ENCODE results near the gene RDH13.
"Not testable (repeated sequence)": the region's sequence is repeated elsewhere in the genome, so short reads cannot be mapped to it uniquely, and the experiment has no call there.

Gene RDH13

GRCh38 chr19:55032170-55032800, 30.7 kb downstream of the RDH13 start:
- no peaks in the 10 kb centered on the region for H3K36me3 ChIP-seq (ENCODE audit: control insufficient read depth, insufficient read depth, low read length)
- DNase-seq (ENCODE audit: low read depth, low spot score): no peak
- no CpG with 5 or more reads among the region's 22 CpGs for WGBS (ENCODE audit: insufficient coverage, insufficient read length)
- H3K9me3 ChIP-seq (ENCODE audit: control insufficient read depth, insufficient read depth, low read length): peaks cover 9% of the 10 kb centered on the region
- H3K27me3 ChIP-seq (ENCODE audit: control insufficient read depth, insufficient read depth, low read length): no peaks in the 10 kb centered on the region
- H3K4me1 ChIP-seq (ENCODE audit: control insufficient read depth, insufficient read depth, low read length): no peaks in the 10 kb centered on the region
- no peak overlapping the region for H3K4me3 ChIP-seq (ENCODE audit: low read length)
- H3K27ac ChIP-seq (ENCODE audit: low read length): no peak overlapping the region

GRCh38 chr19:55031178-55031577, 31.8 kb downstream of the RDH13 start:
- no peaks in the 10 kb centered on the region for H3K27me3 ChIP-seq (ENCODE audit: control insufficient read depth, insufficient read depth, low read length)
- peaks cover 9% of the 10 kb centered on the region for H3K9me3 ChIP-seq (ENCODE audit: control insufficient read depth, insufficient read depth, low read length)
- no peak overlapping the region for H3K27ac ChIP-seq (ENCODE audit: low read length)
- DNase-seq (ENCODE audit: low read depth, low spot score): no peak
- no peak overlapping the region for H3K4me3 ChIP-seq (ENCODE audit: low read length)
- H3K4me1 ChIP-seq (ENCODE audit: control insufficient read depth, insufficient read depth, low read length): no peaks in the 10 kb centered on the region
- WGBS (ENCODE audit: insufficient coverage, insufficient read length): no CpG with 5 or more reads among the region's 7 CpGs
- no peaks in the 10 kb centered on the region for H3K36me3 ChIP-seq (ENCODE audit: control insufficient read depth, insufficient read depth, low read length)

GRCh38 chr19:55028757-55029156, 34.2 kb downstream of the RDH13 start:
- H3K36me3 ChIP-seq (ENCODE audit: control insufficient read depth, insufficient read depth, low read length): no peaks in the 10 kb centered on the region
- DNase-seq (ENCODE audit: low read depth, low spot score): no peak
- H3K4me1 ChIP-seq (ENCODE audit: control insufficient read depth, insufficient read depth, low read length): no peaks in the 10 kb centered on the region
- H3K27ac ChIP-seq (ENCODE audit: low read length): no peak overlapping the region
- no peaks in the 10 kb centered on the region for H3K27me3 ChIP-seq (ENCODE audit: control insufficient read depth, insufficient read depth, low read length)
- no CpG with 5 or more reads among the region's 7 CpGs for WGBS (ENCODE audit: insufficient coverage, insufficient read length)
- no peak overlapping the region for H3K4me3 ChIP-seq (ENCODE audit: low read length)
- peaks cover 6% of the 10 kb centered on the region for H3K9me3 ChIP-seq (ENCODE audit: control insufficient read depth, insufficient read depth, low read length)

DNA sequence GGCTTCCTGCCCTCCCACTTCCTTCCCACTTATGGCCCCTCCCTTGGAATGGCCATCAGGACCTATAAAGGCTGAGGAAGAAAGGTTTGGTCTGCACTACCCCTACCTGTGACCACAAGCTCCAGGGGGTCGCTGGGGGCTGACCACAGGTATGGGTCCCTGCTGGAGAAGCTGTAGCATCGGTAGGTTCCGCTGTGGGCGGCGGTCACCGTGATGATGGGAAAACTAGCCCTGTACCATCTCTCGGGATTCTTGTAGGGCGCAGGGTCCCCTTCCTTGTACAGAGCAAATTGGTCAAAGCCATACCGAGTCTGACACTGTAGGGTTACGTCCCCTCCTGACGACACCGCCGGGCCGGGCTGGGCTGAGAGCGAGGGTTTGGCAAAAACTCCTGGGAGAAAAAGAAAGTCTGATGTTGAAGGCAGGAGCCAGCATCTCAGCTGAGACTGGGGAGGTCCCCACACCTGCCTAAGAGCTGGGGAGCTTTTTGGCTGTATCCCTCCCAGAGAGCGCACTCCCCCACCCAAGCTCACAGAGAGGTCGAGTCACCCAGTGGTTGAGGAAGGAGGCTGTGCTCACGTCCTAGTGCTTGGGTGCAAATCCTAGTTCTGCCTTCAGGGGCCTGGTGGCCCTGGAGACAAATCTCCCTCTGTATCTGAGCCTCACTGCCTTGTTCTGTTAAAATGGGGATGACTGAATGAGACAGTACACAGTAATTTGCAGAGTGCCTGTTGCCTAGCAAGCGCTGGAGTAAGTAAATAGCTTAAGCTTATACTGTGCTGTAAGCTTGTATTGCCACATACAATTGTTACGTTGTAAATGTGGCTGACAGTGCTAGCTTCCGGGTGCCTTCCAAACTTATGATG, 35.2 kb downstream of the RDH13 start:
- no peak for DNase-seq (ENCODE audit: low read depth, low spot score)
- Histone ChIP-seq H3K36me3 (ENCODE audit: control insufficient read depth, insufficient read depth, low read length) (no peaks in the 10 kb centered on the region), H3K4me3 (ENCODE audit: low read length) (no peak overlapping the region), H3K4me1 (ENCODE audit: control insufficient read depth, insufficient read depth, low read length) (no peaks in the 10 kb centered on the region), H3K9me3 (ENCODE audit: control insufficient read depth, insufficient read depth, low read length) (peaks cover 6% of the 10 kb centered on the region), H3K27ac (ENCODE audit: low read length) (no peak overlapping the region), H3K27me3 (ENCODE audit: control insufficient read depth, insufficient read depth, low read length) (no peaks in the 10 kb centered on the region)
- no CpG with 5 or more reads among the region's 21 CpGs for WGBS (ENCODE audit: insufficient coverage, insufficient read length)

DNA sequence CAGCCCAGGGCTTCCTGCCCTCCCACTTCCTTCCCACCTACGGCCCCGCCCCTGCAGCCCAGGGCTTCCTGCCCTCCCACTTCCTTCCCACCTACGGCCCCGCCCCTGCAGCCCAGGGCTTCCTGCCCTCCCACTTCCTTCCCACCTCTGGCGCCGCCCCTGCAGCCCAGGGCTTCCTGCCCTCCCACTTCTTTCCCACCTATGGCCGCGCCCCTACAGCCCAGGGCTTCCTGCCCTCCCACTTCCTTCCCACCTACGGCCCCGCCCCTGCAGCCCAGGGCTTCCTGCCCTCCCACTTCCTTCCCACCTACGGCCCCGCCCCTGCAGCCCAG, 35.8 kb downstream of the RDH13 start:
- H3K4me3 ChIP-seq (ENCODE audit: low read length); H3K27me3 ChIP-seq (ENCODE audit: control insufficient read depth, insufficient read depth, low read length); H3K36me3 ChIP-seq (ENCODE audit: control insufficient read depth, insufficient read depth, low read length); DNase-seq (ENCODE audit: low read depth, low spot score); H3K4me1 ChIP-seq (ENCODE audit: control insufficient read depth, insufficient read depth, low read length); H3K27ac ChIP-seq (ENCODE audit: low read length); H3K9me3 ChIP-seq (ENCODE audit: control insufficient read depth, insufficient read depth, low read length): not testable (repeated sequence)
- no CpG with 5 or more reads among the region's 12 CpGs for WGBS (ENCODE audit: insufficient coverage, insufficient read length)

DNA sequence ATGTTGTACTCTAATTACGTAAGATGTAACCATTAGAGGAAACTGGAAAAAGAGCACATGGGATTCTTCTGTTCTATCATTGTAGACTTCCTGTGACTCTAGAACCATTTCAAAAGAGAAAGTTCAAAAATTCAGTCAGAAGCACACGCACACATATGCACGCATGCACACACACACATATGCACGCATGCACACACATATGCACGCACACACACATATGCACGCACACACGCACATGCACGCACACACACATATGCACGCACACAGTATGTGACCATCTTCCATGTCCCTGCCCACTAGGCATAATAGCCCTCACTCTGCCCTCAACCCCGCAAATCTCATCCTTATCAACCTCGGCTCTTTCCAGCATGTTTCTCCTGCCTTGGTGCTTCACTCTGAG, 38.8 kb downstream of the RDH13 start:
- no CpG with 5 or more reads among the region's 11 CpGs for WGBS (ENCODE audit: insufficient coverage, insufficient read length)
- Histone ChIP-seq H3K27ac (ENCODE audit: low read length) (no peak overlapping the region), H3K36me3 (ENCODE audit: control insufficient read depth, insufficient read depth, low read length) (no peaks in the 10 kb centered on the region), H3K4me3 (ENCODE audit: low read length) (no peak overlapping the region), H3K27me3 (ENCODE audit: control insufficient read depth, insufficient read depth, low read length) (no peaks in the 10 kb centered on the region), H3K4me1 (ENCODE audit: control insufficient read depth, insufficient read depth, low read length) (no peaks in the 10 kb centered on the region), H3K9me3 (ENCODE audit: control insufficient read depth, insufficient read depth, low read length) (peaks cover 5% of the 10 kb centered on the region)
- DNase-seq (ENCODE audit: low read depth, low spot score): no peak

DNA sequence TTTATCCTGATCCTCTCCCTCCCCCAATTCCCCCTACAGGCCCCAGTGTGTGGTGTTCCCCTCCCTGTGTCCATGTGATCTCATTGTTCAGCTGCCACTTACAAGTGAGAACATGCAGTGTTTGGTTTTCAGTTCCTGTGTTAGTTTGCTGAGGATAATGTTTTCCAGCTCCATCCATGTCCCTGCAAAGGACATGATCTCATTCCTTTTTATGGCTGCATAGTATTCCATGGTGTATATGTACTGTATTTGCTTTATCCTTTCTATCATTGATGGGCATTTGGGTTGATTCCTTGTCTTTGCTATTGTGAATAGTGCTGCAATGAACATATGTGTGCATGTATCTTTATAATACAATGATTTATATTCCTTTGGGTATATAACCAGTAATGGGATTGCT, 42.6 kb downstream of the RDH13 start:
- DNase-seq (ENCODE audit: low read depth, low spot score); H3K36me3 ChIP-seq (ENCODE audit: control insufficient read depth, insufficient read depth, low read length); H3K27me3 ChIP-seq (ENCODE audit: control insufficient read depth, insufficient read depth, low read length); H3K27ac ChIP-seq (ENCODE audit: low read length); H3K4me1 ChIP-seq (ENCODE audit: control insufficient read depth, insufficient read depth, low read length); H3K9me3 ChIP-seq (ENCODE audit: control insufficient read depth, insufficient read depth, low read length); H3K4me3 ChIP-seq (ENCODE audit: low read length): not testable (repeated sequence)

- no peak overlapping the region for H3K4me3 ChIP-seq (ENCODE audit: low read length)
- no peak overlapping the region for H3K27ac ChIP-seq (ENCODE audit: low read length)
- no peak for DNase-seq (ENCODE audit: low read depth, low spot score)
- H3K4me1 ChIP-seq (ENCODE audit: control insufficient read depth, insufficient read depth, low read length): no peaks in the 10 kb centered on the region
- H3K36me3 ChIP-seq (ENCODE audit: control insufficient read depth, insufficient read depth, low read length): no peaks in the 10 kb centered on the region
- no CpG with 5 or more reads among the region's 9 CpGs for WGBS (ENCODE audit: insufficient coverage, insufficient read length)
- peaks cover 8% of the 10 kb centered on the region; the same call in 1 of the 2 replicates for H3K9me3 ChIP-seq (ENCODE audit: control insufficient read depth, insufficient read depth, low read length)
- no peaks in the 10 kb centered on the region for H3K27me3 ChIP-seq (ENCODE audit: control insufficient read depth, insufficient read depth, low read length)
Observed at GRCh38 chr19:55018633-55019032, 44.3 kb downstream of the RDH13 start.

GRCh38 chr19:55018216-55018615, 44.7 kb downstream of the RDH13 start:
- no CpG with 5 or more reads among the region's 15 CpGs for WGBS (ENCODE audit: insufficient coverage, insufficient read length)
- Histone ChIP-seq H3K4me3 (ENCODE audit: low read length) (no peak overlapping the region), H3K4me1 (ENCODE audit: control insufficient read depth, insufficient read depth, low read length) (no peaks in the 10 kb centered on the region), H3K27me3 (ENCODE audit: control insufficient read depth, insufficient read depth, low read length) (no peaks in the 10 kb centered on the region), H3K36me3 (ENCODE audit: control insufficient read depth, insufficient read depth, low read length) (no peaks in the 10 kb centered on the region), H3K9me3 (ENCODE audit: control insufficient read depth, insufficient read depth, low read length) (peaks cover 8% of the 10 kb centered on the region; the same call in 1 of the 2 replicates), H3K27ac (ENCODE audit: low read length) (no peak overlapping the region)
- no peak for DNase-seq (ENCODE audit: low read depth, low spot score)

DNA sequence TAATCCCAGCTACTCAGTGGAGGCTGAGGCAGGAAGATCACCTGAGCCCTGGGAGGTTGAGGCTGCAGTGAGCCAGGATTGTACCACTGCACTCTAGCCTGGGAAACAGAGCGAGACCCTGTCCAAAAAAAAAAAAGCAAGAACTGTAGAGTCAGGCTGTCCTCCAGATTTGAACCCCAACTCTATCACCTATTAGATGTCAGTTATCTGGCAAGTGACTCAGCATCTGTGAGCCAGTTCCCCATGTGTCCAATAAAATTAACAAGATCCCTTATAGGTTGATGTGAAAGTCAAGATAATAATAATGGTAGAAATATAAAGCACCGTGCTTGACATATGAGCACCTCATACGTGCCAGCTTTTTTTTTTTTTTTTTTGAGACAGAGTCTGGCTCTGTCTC, 46.9 kb downstream of the RDH13 start:
- no peaks in the 10 kb centered on the region for H3K36me3 ChIP-seq (ENCODE audit: control insufficient read depth, insufficient read depth, low read length)
- H3K4me3 ChIP-seq (ENCODE audit: low read length): no peak overlapping the region
- no peak overlapping the region for H3K27ac ChIP-seq (ENCODE audit: low read length)
- H3K9me3 ChIP-seq (ENCODE audit: control insufficient read depth, insufficient read depth, low read length): peaks cover 8% of the 10 kb centered on the region
- no peaks in the 10 kb centered on the region for H3K27me3 ChIP-seq (ENCODE audit: control insufficient read depth, insufficient read depth, low read length)
- WGBS (ENCODE audit: insufficient coverage, insufficient read length): no CpG with 5 or more reads among the region's 3 CpGs
- no peak for DNase-seq (ENCODE audit: low read depth, low spot score)
- no peaks in the 10 kb centered on the region for H3K4me1 ChIP-seq (ENCODE audit: control insufficient read depth, insufficient read depth, low read length)

GRCh38 chr19:55015126-55015525, 47.8 kb downstream of the RDH13 start:
- Histone ChIP-seq H3K9me3 (ENCODE audit: control insufficient read depth, insufficient read depth, low read length) (peaks cover 8% of the 10 kb centered on the region), H3K27me3 (ENCODE audit: control insufficient read depth, insufficient read depth, low read length) (no peaks in the 10 kb centered on the region), H3K4me1 (ENCODE audit: control insufficient read depth, insufficient read depth, low read length) (no peaks in the 10 kb centered on the region), H3K27ac (ENCODE audit: low read length) (no peak overlapping the region), H3K36me3 (ENCODE audit: control insufficient read depth, insufficient read depth, low read length) (no peaks in the 10 kb centered on the region), H3K4me3 (ENCODE audit: low read length) (no peak overlapping the region)
- WGBS (ENCODE audit: insufficient coverage, insufficient read length): no CpG with 5 or more reads among the region's 5 CpGs
- no peak for DNase-seq (ENCODE audit: low read depth, low spot score)

Measured in iPS DF 6.9 (cell line).